ENCODE data around the gene RANGRF.

RANGRF gene

DNA sequence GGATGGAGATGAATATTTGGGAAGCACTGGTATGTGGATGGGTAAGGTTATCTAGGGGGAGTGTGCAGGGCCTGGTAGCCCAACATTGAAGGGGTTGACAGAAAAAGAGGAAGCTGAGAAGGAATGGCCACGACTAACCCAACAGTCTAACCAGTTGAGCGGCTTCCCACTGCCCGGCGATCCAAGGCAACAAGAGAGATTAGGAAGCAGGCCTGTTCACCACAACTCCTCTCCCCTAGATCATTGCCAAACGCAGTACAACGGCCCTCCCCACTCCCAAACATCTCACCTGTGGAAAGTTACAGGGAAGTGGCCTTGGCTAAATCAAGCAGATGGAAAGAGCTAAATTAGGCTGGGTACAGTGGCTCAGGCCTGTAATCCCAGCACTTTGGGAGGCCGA, 11.2 kb upstream of the RANGRF start:
- no peak for DNase-seq
- Histone ChIP-seq H4K8ac (ENCODE audit: low read depth, low read length) (no peak overlapping the region), H3K4me3 (ENCODE audit: low read length) (no peak overlapping the region), H3K27ac (ENCODE audit: low read depth, low read length) (no peak overlapping the region), H2BK5ac (ENCODE audit: low read length) (no peak overlapping the region), H3K9ac (ENCODE audit: low read length) (no peak overlapping the region), H3K4ac (ENCODE audit: low read depth, low read length) (no peak overlapping the region), H2BK15ac (replicated peaks; ENCODE audit: low read depth) (no peak overlapping the region), H3K18ac (ENCODE audit: low read length) (no peak overlapping the region), H4K5ac (ENCODE audit: low read length) (no peak overlapping the region), H3K56ac (ENCODE audit: low read length) (no peak overlapping the region), H2AK5ac (ENCODE audit: low read length) (no peak overlapping the region), H3K4me2 (ENCODE audit: low read length) (no peak overlapping the region), H3K4me1 (ENCODE audit: control insufficient read depth, low read depth, low read length) (no peaks in the 10 kb centered on the region), H3K36me3 (ENCODE audit: control insufficient read depth, insufficient read depth, low read length) (no peaks in the 10 kb centered on the region), H3K79me1 (ENCODE audit: low read length) (no peaks in the 10 kb centered on the region), H3K27me3 (ENCODE audit: insufficient read depth, low read length, poor library complexity) (no peaks in the 10 kb centered on the region), H3K23ac (ENCODE audit: low read length) (no peak overlapping the region), H2BK120ac (ENCODE audit: low read depth, low read length) (no peak overlapping the region), H3K79me2 (ENCODE audit: control insufficient read depth, insufficient read depth, low read length) (no peaks in the 10 kb centered on the region)
- no CpG with 5 or more reads among the region's 7 CpGs for WGBS (ENCODE audit: extremely low coverage, insufficient coverage, low lambda C conversion rate)

- Histone ChIP-seq H3K79me2 (ENCODE audit: control insufficient read depth, insufficient read depth, low read length) (no peaks in the 10 kb centered on the region), H3K27ac (ENCODE audit: low read depth, low read length) (no peak overlapping the region), H3K18ac (ENCODE audit: low read length) (no peak overlapping the region), H3K4me2 (ENCODE audit: low read length) (no peak overlapping the region), H3K36me3 (ENCODE audit: control insufficient read depth, insufficient read depth, low read length) (no peaks in the 10 kb centered on the region), H2BK5ac (ENCODE audit: low read length) (no peak overlapping the region), H3K9ac (ENCODE audit: low read length) (no peak overlapping the region), H3K23ac (ENCODE audit: low read length) (no peak overlapping the region), H2AK5ac (ENCODE audit: low read length) (no peak overlapping the region), H3K4me1 (ENCODE audit: control insufficient read depth, low read depth, low read length) (no peaks in the 10 kb centered on the region), H3K79me1 (ENCODE audit: low read length) (no peaks in the 10 kb centered on the region), H4K5ac (ENCODE audit: low read length) (no peak overlapping the region), H2BK120ac (ENCODE audit: low read depth, low read length) (no peak overlapping the region), H3K4me3 (ENCODE audit: low read length) (no peak overlapping the region), H4K8ac (ENCODE audit: low read depth, low read length) (no peak overlapping the region), H2BK15ac (replicated peaks; ENCODE audit: low read depth) (no peak overlapping the region), H3K4ac (ENCODE audit: low read depth, low read length) (no peak overlapping the region), H3K27me3 (ENCODE audit: insufficient read depth, low read length, poor library complexity) (no peaks in the 10 kb centered on the region), H3K56ac (ENCODE audit: low read length) (no peak overlapping the region)
- no CpG with 5 or more reads among the region's 3 CpGs for WGBS (ENCODE audit: extremely low coverage, insufficient coverage, low lambda C conversion rate)
- no peak for DNase-seq
Measured at GRCh38 chr17:8282345-8282744, 6.1 kb upstream of the RANGRF start.

- Histone ChIP-seq H3K56ac (ENCODE audit: low read length) (no peak overlapping the region), H2AK5ac (ENCODE audit: low read length) (no peak overlapping the region)
- peak; percentile 87 for DNase-seq
Measured at GRCh38 chr17:8283356-8283755, 5.1 kb upstream of the RANGRF start.

DNA sequence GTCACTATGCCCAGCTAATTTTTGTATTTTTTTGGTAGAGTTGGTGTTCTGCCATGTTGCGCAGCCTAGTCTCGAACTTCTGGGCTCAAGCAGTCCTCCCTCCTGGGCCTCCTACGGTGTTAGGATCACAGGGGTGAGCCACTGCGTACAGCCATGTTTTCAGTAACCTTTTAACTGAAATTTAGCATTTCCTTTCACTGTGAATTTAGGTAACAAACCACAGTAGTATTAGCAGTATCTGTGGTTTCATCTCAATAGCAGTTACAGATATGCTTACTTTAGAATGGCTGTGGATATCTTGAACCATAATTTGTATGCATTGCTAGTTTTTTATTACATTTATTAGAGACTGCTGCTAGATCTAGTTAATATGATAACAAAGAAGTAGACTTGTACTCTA, 4.3 kb upstream of the RANGRF start:
- H3K27ac ChIP-seq (ENCODE audit: low read depth, low read length): no peak overlapping the region

More at GRCh38 chr17:8283356-8283755, 5.1 kb upstream of the RANGRF start:
- Histone ChIP-seq H3K4me3 (ENCODE audit: low read length) (no peak overlapping the region), H3K27me3 (ENCODE audit: insufficient read depth, low read length, poor library complexity) (no peaks in the 10 kb centered on the region), H3K23ac (ENCODE audit: low read length) (no peak overlapping the region), H2BK5ac (ENCODE audit: low read length) (no peak overlapping the region), H2BK120ac (ENCODE audit: low read depth, low read length) (no peak overlapping the region), H2BK15ac (replicated peaks; ENCODE audit: low read depth) (no peak overlapping the region), H3K4ac (ENCODE audit: low read depth, low read length) (no peak overlapping the region), H4K5ac (ENCODE audit: low read length) (no peak overlapping the region), H3K4me1 (ENCODE audit: control insufficient read depth, low read depth, low read length) (no peaks in the 10 kb centered on the region), H3K79me2 (ENCODE audit: control insufficient read depth, insufficient read depth, low read length) (no peaks in the 10 kb centered on the region), H3K36me3 (ENCODE audit: control insufficient read depth, insufficient read depth, low read length) (no peaks in the 10 kb centered on the region), H3K79me1 (ENCODE audit: low read length) (no peaks in the 10 kb centered on the region), H3K9ac (ENCODE audit: low read length) (no peak overlapping the region), H3K18ac (ENCODE audit: low read length) (no peak overlapping the region), H3K27ac (ENCODE audit: low read depth, low read length) (no peak overlapping the region), H4K8ac (ENCODE audit: low read depth, low read length) (no peak overlapping the region), H3K4me2 (ENCODE audit: low read length) (no peak overlapping the region)
- WGBS (ENCODE audit: extremely low coverage, insufficient coverage, low lambda C conversion rate): no CpG with 5 or more reads among the region's 4 CpGs

GRCh38 chr17:8285270-8286181, 2.9 kb upstream of the RANGRF start:
- no peak overlapping the region for H3K4ac ChIP-seq (ENCODE audit: low read depth, low read length)
- H3K4me2 ChIP-seq (ENCODE audit: low read length): no peak overlapping the region
- H3K23ac ChIP-seq (ENCODE audit: low read length): no peak overlapping the region
- no peak overlapping the region for H3K18ac ChIP-seq (ENCODE audit: low read length)
- peaks cover 4% of the 10 kb centered on the region for H3K79me1 ChIP-seq (ENCODE audit: low read length)
- H4K8ac ChIP-seq (ENCODE audit: low read depth, low read length): no peak overlapping the region
- H3K4me3 ChIP-seq (ENCODE audit: low read length): no peak overlapping the region
- H2BK120ac ChIP-seq (ENCODE audit: low read depth, low read length): no peak overlapping the region
- peaks cover 4% of the 10 kb centered on the region for H3K4me1 ChIP-seq (ENCODE audit: control insufficient read depth, low read depth, low read length)
- no peak overlapping the region for H2BK15ac ChIP-seq (replicated peaks; ENCODE audit: low read depth)
- H3K27ac ChIP-seq (ENCODE audit: low read depth, low read length): no peak overlapping the region
- H3K56ac ChIP-seq (ENCODE audit: low read length): no peak overlapping the region
- no peak overlapping the region for H2AK5ac ChIP-seq (ENCODE audit: low read length)
- WGBS (ENCODE audit: extremely low coverage, insufficient coverage, low lambda C conversion rate): no CpG with 5 or more reads among the region's 10 CpGs
- no peak overlapping the region for H2BK5ac ChIP-seq (ENCODE audit: low read length)
- no peak overlapping the region for H3K9ac ChIP-seq (ENCODE audit: low read length)
- H3K27me3 ChIP-seq (ENCODE audit: insufficient read depth, low read length, poor library complexity): no peaks in the 10 kb centered on the region
- H4K5ac ChIP-seq (ENCODE audit: low read length): no peak overlapping the region
- no peaks in the 10 kb centered on the region for H3K36me3 ChIP-seq (ENCODE audit: control insufficient read depth, insufficient read depth, low read length)
- DNase-seq: no peak
- no peaks in the 10 kb centered on the region for H3K79me2 ChIP-seq (ENCODE audit: control insufficient read depth, insufficient read depth, low read length)

More for the DNA sequence above, 4.3 kb upstream of the RANGRF start:
- Histone ChIP-seq H2BK120ac (ENCODE audit: low read depth, low read length) (no peak overlapping the region), H3K18ac (ENCODE audit: low read length) (no peak overlapping the region), H3K79me1 (ENCODE audit: low read length) (no peaks in the 10 kb centered on the region), H3K4me2 (ENCODE audit: low read length) (no peak overlapping the region), H3K9ac (ENCODE audit: low read length) (no peak overlapping the region), H3K23ac (ENCODE audit: low read length) (no peak overlapping the region), H3K79me2 (ENCODE audit: control insufficient read depth, insufficient read depth, low read length) (no peaks in the 10 kb centered on the region), H3K4ac (ENCODE audit: low read depth, low read length) (no peak overlapping the region), H3K4me3 (ENCODE audit: low read length) (no peak overlapping the region), H4K5ac (ENCODE audit: low read length) (no peak overlapping the region), H3K4me1 (ENCODE audit: control insufficient read depth, low read depth, low read length) (peaks cover under 1% of the 10 kb centered on the region), H2AK5ac (ENCODE audit: low read length) (no peak overlapping the region), H2BK15ac (replicated peaks; ENCODE audit: low read depth) (no peak overlapping the region), H3K27me3 (ENCODE audit: insufficient read depth, low read length, poor library complexity) (no peaks in the 10 kb centered on the region), H4K8ac (ENCODE audit: low read depth, low read length) (no peak overlapping the region), H3K36me3 (ENCODE audit: control insufficient read depth, insufficient read depth, low read length) (no peaks in the 10 kb centered on the region), H2BK5ac (ENCODE audit: low read length) (no peak overlapping the region), H3K56ac (ENCODE audit: low read length) (no peak overlapping the region)
- DNase-seq: no peak
- no CpG with 5 or more reads among the region's 4 CpGs for WGBS (ENCODE audit: extremely low coverage, insufficient coverage, low lambda C conversion rate)
